GM23338 (cell line): Measurements from ENCODE around the gene ZNF525.
"Not testable (repeated sequence)": the region's sequence is repeated elsewhere in the genome, so short reads cannot be mapped to it uniquely, and the experiment has no call there.

ENCODE experiments used
- CREB1 ChIP-seq: fragments of 250-450 bp; sonication (Bioruptor Pico); IDR thresholded peaks from 2 replicates; pipeline ENCODE4 v1.5.0; 2020; ENCODE audit warnings: low read depth, mild to moderate bottlenecking, moderate library complexity
- CTCF ChIP-seq, 2 experiments: fragments of 200-600 bp in 1 of 2; sonication (generic) in 1 of 2; conservative IDR thresholded peaks; 2 replicates each; pipeline versions ENCODE4 v1.5.1 to v1.6.1; 2016 to 2017; ENCODE audit warnings: antibody characterized with exemption in 2 of 2, low read depth in 2 of 2, mild to moderate bottlenecking in 2 of 2, moderate library complexity in 1 of 2
- EZH2 ChIP-seq: fragments of 200-600 bp; sonication (generic); IDR thresholded peaks from one replicate; pipeline ENCODE4 v1.8.0; 2017; ENCODE audit warnings: antibody characterized with exemption, mild to moderate bottlenecking, low read depth; ENCODE audit not compliant: unreplicated experiment
- EZH2phosphoT487 ChIP-seq: fragments of 200-600 bp; sonication (generic); IDR thresholded peaks from one replicate; pipeline ENCODE4 v1.8.1; 2018; ENCODE audit warnings: antibody characterized with exemption; ENCODE audit not compliant: unreplicated experiment
- REST ChIP-seq: IDR thresholded peaks from one replicate; pipeline ENCODE4 v1.6.1; 2018; ENCODE audit warnings: antibody characterized with exemption; ENCODE audit not compliant: unreplicated experiment

- TF ChIP-seq CTCF (conservative IDR thresholded peaks at IDR 0.05; ENCODE audit: low read depth in 2 of 2) = peak; percentile 29 to 36
- TF ChIP-seq EZH2phosphoT487; CREB1 (CRISPR knock-in tag); REST; EZH2: not testable (repeated sequence)
These were observed 58.2 kb downstream of the ZNF525 start for GRCh38 chr19:53423680-53424079.
